SU-DHL-6 (cell line): Measurements from ENCODE around the gene COL4A1.

Experiments used
- H2AFZ ChIP-seq: fragments of 200-600 bp; sonication (generic); 2 replicates; pipeline ENCODE4 v1.6.1; 2014; ENCODE audit warnings: low read depth, mild to moderate bottlenecking, moderate library complexity, mixed read lengths, antibody characterized with exemption, low read length; ENCODE audit not compliant: severe bottlenecking
- H3F3A ChIP-seq: fragments of 200-600 bp; shearing (Covaris generic); 2 replicates; pipeline ENCODE4 v1.6.0; 2016; ENCODE audit warnings: antibody characterized with exemption, mild to moderate bottlenecking; ENCODE audit not compliant: insufficient read depth
- H3K27ac ChIP-seq: fragments of 200-600 bp; sonication (generic); 2 replicates; pipeline ENCODE4 v1.5.1; 2016; ENCODE audit warnings: low read depth, mild to moderate bottlenecking, low read length, moderate library complexity, mixed read lengths
- H3K27me3 ChIP-seq: fragments of 200-600 bp; sonication (generic), shearing (Covaris generic); 2 replicates; pipeline ENCODE4 v1.6.0; 2014; ENCODE audit warnings: mild to moderate bottlenecking, low read length
- H3K36me3 ChIP-seq: fragments of 200-600 bp; sonication (generic); 2 replicates; pipeline ENCODE4 v1.6.1; 2014; ENCODE audit warnings: mild to moderate bottlenecking, low read length, mixed read lengths
- H3K4me2 ChIP-seq: fragments of 300-600, 200-600 bp; shearing (Covaris generic), sonication (generic); 2 replicates; pipeline ENCODE4 v1.6.0; 2014; ENCODE audit warnings: low read length, low read depth, mild to moderate bottlenecking; ENCODE audit not compliant: poor library complexity, severe bottlenecking
- H3K4me3 ChIP-seq: fragments of 200-600 bp; sonication (generic); 2 replicates; pipeline ENCODE4 v1.5.1; 2014; ENCODE audit warnings: antibody characterized with exemption, low read length, mild to moderate bottlenecking, mixed read lengths; ENCODE audit not compliant: insufficient read depth, poor library complexity, severe bottlenecking
- H3K79me2 ChIP-seq: fragments of 200-600 bp; sonication (generic); 2 replicates; pipeline ENCODE4 v1.6.1; 2014; ENCODE audit warnings: mild to moderate bottlenecking, low read length, moderate library complexity; ENCODE audit not compliant: insufficient read depth
- H3K9ac ChIP-seq: fragments of 200-600 bp; sonication (generic); 2 replicates; pipeline ENCODE4 v1.7.0; 2014; ENCODE audit warnings: mild to moderate bottlenecking, low read length
- H3K9me2 ChIP-seq: fragments of 200-600 bp; sonication (generic); replicated peaks from 2 replicates; pipeline ENCODE4 v1.6.1; 2014; ENCODE audit warnings: low read length; ENCODE audit not compliant: insufficient read depth
- H3K9me3 ChIP-seq: fragments of 200-600 bp; sonication (generic); 2 replicates; pipeline ENCODE4 v1.6.1; 2014; ENCODE audit warnings: low read length, mixed read lengths; ENCODE audit not compliant: insufficient read depth
- H4K20me1 ChIP-seq: fragments of 200-600 bp; sonication (generic); 2 replicates; pipeline ENCODE4 v1.6.1; 2014; ENCODE audit warnings: low read depth, mild to moderate bottlenecking, antibody characterized with exemption, low read length, moderate library complexity, mixed read lengths
- CTCF ChIP-seq: fragments of 200-600 bp; sonication (generic); IDR thresholded peaks from one replicate; pipeline ENCODE4 v1.5.1; 2017; ENCODE audit warnings: antibody characterized with exemption, mild to moderate bottlenecking, low read length, moderate library complexity; ENCODE audit not compliant: insufficient read depth, poor library complexity, severe bottlenecking
- EZH2phosphoT487 ChIP-seq: fragments of 200-600 bp; sonication (generic), shearing (Covaris generic); conservative IDR thresholded peaks from 2 replicates; pipeline ENCODE4 v1.6.1; 2018; ENCODE audit warnings: mild to moderate bottlenecking, antibody characterized with exemption, low read length, moderate library complexity, mixed read lengths

Gene COL4A1

DNA sequence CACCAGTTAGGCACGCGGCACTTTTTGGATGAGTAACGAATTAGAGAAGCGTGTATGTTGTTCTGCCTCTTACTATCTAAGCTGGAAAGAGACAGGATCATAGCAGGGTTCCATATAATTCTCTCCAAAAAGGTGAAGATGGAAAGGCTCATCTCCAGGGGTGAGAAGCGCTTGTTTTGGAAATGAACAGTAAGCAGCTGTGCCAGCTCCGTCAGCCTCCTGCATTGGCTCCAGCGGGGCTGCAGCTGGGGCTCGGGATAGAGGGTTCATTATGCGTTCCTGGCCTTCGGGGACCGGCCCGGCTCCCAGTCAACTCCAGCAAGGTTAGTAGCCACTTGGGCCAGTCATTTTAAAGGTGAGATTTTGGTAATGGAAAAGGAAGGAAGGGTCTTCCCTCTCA is 155.5 kb downstream of the COL4A1 start:
- no peaks in the 10 kb centered on the region for H3K79me2 ChIP-seq
- H4K20me1 ChIP-seq, result no peaks in the 10 kb centered on the region
- no peaks in the 10 kb centered on the region for H3F3A ChIP-seq
- no peak overlapping the region for H3K9ac ChIP-seq
- H3K36me3 ChIP-seq, result no peaks in the 10 kb centered on the region
- H3K4me2 ChIP-seq, result no peak overlapping the region
- no peaks in the 10 kb centered on the region for H3K9me2 ChIP-seq
- no peak overlapping the region for H2AFZ ChIP-seq
- no peak overlapping the region for H3K27ac ChIP-seq
- H3K9me3 ChIP-seq, result no peaks in the 10 kb centered on the region
- TF ChIP-seq CTCF (no peak), EZH2phosphoT487 (no peak)
- no peaks in the 10 kb centered on the region for H3K27me3 ChIP-seq
- no peak overlapping the region for H3K4me3 ChIP-seq

DNA sequence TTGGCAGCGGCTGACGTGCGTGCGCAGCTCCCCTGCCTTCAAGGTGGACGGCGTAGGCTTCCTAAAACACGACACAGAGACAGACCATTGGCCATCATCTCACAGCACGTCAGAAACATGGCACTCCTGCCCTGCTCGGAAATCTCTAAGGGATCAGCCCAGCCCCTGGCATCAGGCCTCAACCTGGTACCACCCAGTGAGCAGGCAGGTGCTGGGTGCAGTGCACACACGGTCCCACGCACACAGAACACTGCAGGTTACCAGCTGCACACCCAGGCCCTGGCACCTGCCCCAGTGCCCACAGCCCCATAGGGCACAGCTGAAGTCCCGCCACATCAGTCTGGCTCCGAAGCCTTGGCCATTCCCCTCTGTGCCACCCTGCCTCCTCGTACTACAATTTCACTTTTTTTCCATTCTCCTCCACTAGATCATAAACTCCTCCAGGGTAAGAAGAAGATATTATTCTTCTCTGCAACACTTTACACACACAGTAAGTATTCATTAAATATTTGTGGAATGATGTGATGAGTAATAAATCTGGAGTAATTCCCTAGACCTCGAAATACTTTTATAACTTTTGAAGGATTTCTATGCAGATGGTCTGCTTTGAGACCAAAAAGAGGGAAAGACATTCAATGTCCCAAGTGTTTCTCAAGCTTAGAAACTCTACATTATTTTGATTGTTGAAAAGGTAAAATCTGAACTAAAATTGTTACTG is 156.4 kb downstream of the COL4A1 start:
- H3F3A ChIP-seq, result no peaks in the 10 kb centered on the region
- no peak for TF ChIP-seq EZH2phosphoT487
- TF ChIP-seq CTCF, result no peak

GRCh38 chr13:110149036-110149435 is 157.9 kb downstream of the COL4A1 start:
- Histone ChIP-seq H3K27ac (no peak overlapping the region), H2AFZ (no peak overlapping the region), H3K4me3 (no peak overlapping the region), H3K9ac (no peak overlapping the region), H3K79me2 (no peaks in the 10 kb centered on the region), H3K4me2 (no peak overlapping the region), H3K9me2 (no peaks in the 10 kb centered on the region), H3K36me3 (no peaks in the 10 kb centered on the region), H3K27me3 (no peaks in the 10 kb centered on the region), H4K20me1 (no peaks in the 10 kb centered on the region), H3F3A (no peaks in the 10 kb centered on the region), H3K9me3 (no peaks in the 10 kb centered on the region)
- TF ChIP-seq CTCF (no peak), EZH2phosphoT487 (no peak)

More for the DNA sequence above, 156.4 kb downstream of the COL4A1 start:
- Histone ChIP-seq H3K79me2 (no peaks in the 10 kb centered on the region), H3K4me2 (no peak overlapping the region), H3K9me3 (no peaks in the 10 kb centered on the region), H2AFZ (no peak overlapping the region), H3K9ac (no peak overlapping the region), H3K27me3 (no peaks in the 10 kb centered on the region), H3K27ac (no peak overlapping the region), H3K9me2 (no peaks in the 10 kb centered on the region), H4K20me1 (no peaks in the 10 kb centered on the region), H3K36me3 (no peaks in the 10 kb centered on the region), H3K4me3 (no peak overlapping the region)
